Stimulated activated CD4-positive, alpha-beta T cell treated with anti-CD3 and anti-CD28 coated beads, TNF-alpha, amount 100 ng/mL, for 48 hours (primary cell): ENCODE data around the gene EGFR.

ENCODE experiments used
- DNase-seq, 3 donors: peaks; one replicate each; pipeline ENCODE4 v3.0.0-alpha.2; 2020; ENCODE audit warnings: low read depth in 3 of 3

EGFR gene

DNA sequence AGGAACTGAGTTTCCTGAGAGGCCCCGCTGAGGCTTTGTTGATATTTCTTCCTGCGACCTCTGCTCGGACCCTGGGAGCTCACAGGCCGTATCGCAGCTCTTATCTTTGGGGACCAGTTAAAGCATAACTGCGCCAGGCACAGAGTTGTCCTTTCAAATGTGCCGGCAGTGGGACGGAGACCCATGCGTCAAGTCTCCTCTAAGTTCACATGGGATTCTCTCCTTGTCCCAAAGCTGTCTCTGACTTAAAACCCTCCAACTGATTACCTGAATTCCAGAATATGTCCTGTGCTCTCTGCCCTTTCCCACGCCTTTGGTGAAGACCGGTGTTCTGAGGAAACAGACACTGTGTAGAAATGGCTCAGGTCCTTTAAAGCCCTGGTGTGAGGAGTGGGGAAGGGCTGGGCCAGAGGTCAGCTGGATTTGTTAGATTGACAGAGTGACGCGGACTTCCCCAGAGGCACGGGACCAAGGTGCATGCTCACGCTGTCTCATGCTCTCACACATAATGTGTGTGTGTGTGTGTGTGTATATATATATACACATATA lies 169.8 kb downstream of the EGFR start:
- DNase-seq: no peak

DNA sequence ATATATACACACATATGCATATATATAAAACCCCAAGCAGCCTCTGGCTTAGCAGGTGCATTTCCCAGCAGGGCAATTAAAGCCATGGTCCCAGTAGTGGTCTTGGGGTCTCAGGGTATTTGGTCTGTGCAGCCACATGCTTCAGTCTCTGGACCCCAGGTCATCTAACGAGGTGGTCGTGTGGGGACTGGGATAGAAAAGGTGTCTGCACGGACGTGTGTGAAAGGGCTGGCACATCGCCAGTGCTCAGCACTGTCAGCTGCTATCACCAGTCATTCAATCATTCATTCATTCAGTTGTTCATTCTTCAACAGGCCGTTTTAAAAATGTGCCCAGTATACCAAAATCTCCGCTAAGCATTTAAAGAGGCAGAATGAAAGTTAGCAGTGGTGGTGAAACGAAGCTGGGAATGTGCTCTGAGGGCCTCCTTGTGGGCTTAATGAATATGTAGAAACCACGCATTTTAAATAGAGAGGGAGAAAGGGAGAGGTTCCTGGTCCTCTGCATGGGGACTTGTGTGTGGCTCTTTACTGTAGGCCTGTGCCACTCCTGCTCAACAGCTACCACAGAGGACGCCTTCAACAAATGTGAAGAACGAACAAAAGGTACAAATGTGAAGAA lies 170.4 kb downstream of the EGFR start:
- no peak for DNase-seq

DNA sequence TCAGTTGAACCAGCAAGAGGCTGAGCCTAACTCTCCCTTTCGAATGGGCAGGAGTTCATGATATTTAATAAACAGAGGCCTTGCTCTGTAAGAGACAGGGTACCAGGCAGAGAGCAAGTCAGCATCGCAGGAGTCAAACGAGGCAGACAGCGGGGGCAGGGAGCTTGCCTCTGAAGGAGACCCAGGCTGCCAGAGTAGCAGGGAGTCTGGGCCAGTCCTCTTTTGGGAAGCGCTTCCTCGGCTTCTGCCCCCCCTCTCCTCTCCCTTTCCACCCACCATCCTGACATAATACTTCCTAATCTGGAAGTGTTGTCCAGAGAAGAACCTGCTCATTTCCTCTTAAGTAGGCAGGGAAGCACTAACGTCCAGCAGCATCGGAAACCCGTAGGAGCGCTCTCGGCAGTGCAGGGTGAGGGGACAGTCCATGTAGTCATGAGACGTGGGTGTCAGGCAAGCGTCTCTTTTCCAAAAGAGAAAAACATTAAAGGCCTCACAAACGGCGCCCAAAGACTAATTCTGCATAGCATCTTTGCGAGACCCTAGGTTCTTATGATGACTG lies 171.1 kb downstream of the EGFR start:
- DNase-seq: no peak

DNA sequence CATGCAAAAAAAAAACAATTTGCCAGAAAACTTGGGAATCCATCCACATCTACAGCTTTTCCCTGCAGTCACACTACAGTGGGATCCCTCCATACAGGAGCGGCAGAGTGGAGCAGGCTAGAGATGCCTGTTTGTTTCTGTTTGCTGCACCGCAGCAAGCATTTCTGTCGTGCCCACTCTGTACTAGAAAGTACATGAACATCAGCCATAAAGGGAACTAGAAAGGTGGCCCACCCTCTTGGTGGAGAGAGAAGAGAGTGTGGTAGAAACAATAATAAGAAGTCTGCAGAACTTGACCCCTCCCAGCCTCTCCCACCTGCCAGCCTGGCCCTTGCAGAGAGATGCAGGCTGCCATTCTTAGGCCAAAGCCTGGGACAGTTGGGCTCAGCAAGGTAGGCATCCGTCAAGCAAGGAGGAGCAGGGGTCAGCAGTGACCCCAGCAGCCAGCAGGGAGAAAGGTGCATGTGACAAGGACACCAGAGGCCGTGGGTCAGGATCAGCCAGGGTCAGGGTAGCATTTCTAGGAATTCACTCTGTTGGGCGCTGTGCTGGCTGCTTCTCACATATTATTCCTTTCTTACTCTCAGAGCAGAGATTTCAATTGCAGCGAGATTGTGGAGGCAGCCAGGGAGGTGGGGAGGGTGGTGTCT lies 171.8 kb downstream of the EGFR start:
- DNase-seq: no peak

DNA sequence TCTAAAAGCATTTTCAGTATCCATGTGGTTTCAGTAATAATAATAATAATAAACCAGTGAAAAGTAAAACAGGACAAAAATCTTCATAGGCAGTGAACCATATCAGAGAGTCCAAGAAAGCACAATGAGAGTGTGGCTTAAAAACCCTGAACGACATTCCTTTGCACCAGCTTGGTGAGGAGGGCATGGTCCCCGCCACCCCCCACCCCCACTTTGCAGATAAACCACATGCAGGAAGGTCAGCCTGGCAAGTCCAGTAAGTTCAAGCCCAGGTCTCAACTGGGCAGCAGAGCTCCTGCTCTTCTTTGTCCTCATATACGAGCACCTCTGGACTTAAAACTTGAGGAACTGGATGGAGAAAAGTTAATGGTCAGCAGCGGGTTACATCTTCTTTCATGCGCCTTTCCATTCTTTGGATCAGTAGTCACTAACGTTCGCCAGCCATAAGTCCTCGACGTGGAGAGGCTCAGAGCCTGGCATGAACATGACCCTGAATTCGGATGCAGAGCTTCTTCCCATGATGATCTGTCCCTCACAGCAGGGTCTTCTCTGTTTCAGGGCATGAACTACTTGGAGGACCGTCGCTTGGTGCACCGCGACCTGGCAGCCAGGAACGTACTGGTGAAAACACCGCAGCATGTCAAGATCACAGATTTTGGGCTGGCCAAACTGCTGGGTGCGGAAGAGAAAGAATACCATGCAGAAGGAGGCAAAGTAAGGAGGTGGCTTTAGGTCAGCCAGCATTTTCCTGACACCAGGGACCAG lies 172.5 kb downstream of the EGFR start:
- no peak for DNase-seq

DNA sequence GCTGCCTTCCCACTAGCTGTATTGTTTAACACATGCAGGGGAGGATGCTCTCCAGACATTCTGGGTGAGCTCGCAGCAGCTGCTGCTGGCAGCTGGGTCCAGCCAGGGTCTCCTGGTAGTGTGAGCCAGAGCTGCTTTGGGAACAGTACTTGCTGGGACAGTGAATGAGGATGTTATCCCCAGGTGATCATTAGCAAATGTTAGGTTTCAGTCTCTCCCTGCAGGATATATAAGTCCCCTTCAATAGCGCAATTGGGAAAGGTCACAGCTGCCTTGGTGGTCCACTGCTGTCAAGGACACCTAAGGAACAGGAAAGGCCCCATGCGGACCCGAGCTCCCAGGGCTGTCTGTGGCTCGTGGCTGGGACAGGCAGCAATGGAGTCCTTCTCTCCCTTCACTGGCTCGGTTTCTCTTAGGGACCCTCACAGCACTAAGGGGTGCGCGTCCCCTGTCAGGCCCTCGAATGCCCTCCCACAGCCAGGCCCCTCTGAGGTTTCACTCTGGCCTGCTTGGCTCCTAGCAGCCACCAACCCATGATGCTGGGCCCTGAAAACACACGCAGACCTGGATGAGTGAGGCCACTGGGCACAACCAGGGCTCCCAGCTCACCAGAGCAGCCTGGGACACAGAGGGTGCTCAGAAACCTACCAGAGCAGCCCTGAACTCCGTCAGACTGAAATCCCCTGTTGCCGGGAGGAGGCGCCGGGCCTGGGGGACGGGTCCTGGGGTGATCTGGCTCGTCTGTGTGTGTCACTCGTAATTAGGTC lies 173.3 kb downstream of the EGFR start:
- no peak for DNase-seq

DNA sequence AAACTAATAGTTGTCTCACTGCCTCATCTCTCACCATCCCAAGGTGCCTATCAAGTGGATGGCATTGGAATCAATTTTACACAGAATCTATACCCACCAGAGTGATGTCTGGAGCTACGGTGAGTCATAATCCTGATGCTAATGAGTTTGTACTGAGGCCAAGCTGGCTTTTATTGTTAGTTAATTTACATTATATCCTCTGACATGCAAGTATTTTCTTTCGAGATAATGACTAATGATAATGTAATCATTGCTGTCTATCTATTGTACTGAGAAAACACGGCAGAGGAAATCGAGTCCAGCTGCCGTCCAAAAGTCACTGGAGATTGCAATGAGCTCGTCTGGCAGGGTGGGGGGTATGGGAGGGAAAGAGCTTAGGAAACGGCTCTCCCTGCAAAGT lies 173.9 kb downstream of the EGFR start:
- no peak for DNase-seq

DNA sequence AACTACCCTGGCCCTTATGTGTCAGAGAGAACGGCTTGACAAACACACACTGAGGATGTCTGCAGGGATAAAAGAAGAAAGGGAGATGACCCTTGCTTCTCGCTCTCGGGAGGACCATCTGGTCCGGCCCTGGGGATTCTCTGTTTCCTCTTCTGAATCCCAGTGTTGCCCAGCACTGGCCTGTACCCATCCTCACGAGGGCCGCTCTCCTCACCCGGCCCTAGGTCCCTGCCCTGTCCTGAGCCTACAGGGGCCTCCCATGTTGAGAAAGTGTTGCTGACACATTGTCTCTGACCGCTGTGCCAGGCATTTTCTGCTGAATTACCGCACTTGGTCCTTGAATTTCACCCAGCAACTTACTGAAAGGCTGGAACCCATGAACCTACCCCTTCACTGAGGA lies 174.4 kb downstream of the EGFR start:
- no peak for DNase-seq

DNA sequence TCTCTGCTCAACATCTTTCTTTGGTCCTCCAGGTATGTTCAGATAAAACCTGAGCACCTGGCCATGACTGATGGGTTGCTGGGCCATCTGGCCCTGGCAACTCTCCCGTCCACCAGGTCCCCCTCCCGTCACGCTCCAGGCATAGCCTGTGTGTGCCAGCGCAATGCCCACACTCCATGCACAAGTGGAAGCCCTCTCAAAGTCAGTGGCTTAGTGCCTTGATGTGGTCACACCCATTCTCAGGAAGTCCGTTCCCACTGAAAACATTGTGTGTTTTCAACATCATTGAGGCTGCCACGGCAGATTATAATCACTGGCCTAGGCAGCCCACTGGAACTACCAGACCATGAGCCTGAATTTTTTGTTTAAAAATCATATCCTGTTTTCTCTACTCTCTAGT lies 175.7 kb downstream of the EGFR start:
- no peak for DNase-seq

DNA sequence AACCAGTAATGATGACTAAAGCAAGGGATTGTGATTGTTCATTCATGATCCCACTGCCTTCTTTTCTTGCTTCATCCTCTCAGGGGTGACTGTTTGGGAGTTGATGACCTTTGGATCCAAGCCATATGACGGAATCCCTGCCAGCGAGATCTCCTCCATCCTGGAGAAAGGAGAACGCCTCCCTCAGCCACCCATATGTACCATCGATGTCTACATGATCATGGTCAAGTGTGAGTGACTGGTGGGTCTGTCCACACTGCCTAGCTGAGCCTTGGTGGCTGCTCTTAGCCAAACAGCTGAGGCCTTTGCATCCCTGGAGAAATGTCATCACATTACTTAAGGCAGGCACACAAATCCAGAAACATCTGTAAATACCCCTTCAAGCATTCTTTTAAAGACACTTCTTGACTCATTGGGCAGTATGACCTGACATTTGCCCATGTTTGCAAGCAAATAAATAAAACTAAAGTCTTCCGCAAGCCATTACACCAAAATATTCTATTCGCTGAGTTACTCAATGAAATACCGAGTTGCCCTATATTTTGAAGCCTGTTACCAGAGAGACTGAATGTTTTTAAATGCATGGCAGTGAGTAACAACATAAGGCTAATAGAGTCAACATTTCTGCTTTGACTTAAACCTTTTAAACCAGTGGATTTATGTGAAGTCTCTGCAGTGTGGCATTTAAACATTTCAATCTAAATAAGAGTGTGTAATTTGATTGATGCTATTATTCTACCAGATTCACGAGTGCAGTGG lies 180.0 kb downstream of the EGFR start:
- DNase-seq: no peak

DNA sequence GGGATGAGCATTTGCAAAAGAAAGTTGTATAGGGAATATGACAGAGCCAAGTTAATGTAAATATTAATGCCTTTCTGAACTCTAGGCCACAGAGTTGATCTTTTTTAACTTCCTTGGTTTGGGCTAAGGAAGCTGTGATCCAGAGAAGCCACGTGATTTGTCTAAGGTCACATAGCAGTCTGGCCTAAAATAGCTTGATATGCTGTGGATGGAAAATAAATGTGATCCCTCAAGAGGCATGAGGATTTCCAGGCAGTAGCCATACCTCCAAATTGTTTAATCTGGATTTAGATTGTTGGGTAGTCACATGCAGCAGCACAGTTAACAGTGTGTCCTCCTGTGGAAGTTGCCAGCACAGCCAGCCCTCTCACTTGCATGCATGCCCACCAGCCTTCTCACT lies 180.6 kb downstream of the EGFR start:
- no peak for DNase-seq

DNA sequence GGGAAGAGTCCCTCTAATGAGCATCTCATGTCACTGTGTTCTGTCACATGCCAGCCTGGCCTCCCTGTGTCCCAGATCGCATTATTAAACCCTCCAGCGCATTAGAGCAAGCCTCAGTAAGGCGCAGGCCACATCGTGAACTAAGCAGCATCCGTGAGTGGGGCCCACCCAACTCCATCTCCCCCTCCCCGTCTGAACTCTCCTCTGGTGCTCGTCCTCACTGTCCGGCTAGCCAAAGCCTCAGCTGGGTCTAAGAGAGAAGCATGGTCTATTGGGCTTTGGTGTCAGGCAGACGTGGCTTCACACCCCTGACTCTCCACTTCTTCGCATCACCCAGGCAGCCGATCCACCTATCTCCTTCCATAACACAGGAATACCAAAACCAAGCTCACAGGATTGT lies 181.6 kb downstream of the EGFR start:
- DNase-seq: no peak

DNA sequence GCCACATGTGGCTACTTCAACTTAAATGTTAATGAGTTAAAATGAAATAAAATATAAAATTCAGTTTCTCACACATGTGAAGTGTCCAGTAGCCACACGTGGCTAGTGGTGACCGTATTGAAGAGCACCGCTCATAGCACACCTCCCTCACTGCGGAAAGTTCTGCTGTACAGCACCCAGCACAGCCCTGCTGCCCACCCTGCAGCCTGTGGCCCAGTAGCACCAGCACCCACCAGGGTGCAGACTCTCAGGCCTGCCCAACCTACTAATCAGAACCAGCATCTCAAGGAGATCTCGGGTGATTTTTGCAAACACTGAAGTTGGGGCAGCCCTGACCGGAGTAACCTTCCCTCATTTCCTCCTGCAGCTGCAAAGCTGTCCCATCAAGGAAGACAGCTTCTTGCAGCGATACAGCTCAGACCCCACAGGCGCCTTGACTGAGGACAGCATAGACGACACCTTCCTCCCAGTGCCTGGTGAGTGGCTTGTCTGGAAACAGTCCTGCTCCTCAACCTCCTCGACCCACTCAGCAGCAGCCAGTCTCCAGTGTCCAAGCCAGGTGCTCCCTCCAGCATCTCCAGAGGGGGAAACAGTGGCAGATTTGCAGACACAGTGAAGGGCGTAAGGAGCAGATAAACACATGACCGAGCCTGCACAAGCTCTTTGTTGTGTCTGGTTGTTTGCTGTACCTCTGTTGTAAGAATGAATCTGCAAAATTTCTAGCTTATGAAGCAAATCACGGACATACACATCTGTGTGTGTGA lies 183.5 kb downstream of the EGFR start:
- no peak for DNase-seq

DNA sequence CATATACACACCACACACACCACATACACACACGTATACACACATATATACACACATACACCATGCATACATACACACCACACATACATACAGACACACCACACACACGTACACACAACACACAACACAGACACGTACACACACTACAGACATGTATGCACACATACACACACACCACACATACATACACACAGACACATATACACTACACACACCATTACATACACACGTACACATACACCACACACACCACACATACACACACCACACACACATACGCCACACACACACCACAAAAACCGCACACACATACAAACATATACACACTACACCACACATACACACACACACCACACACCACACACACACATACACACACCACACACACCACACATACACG lies 184.5 kb downstream of the EGFR start:
- no peak for DNase-seq

DNA sequence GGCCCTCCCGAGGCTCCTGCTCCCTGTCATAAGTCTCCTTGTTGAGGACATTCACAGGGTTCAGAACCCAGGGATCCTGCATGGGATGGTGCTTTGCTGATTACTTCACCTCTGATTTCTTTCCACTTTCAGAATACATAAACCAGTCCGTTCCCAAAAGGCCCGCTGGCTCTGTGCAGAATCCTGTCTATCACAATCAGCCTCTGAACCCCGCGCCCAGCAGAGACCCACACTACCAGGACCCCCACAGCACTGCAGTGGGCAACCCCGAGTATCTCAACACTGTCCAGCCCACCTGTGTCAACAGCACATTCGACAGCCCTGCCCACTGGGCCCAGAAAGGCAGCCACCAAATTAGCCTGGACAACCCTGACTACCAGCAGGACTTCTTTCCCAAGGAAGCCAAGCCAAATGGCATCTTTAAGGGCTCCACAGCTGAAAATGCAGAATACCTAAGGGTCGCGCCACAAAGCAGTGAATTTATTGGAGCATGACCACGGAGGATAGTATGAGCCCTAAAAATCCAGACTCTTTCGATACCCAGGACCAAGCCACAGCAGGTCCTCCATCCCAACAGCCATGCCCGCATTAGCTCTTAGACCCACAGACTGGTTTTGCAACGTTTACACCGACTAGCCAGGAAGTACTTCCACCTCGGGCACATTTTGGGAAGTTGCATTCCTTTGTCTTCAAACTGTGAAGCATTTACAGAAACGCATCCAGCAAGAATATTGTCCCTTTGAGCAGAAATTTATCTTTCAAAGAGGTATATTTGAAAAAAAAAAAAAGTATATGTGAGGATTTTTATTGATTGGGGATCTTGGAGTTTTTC lies 186.5 kb downstream of the EGFR start:
- no peak for DNase-seq

DNA sequence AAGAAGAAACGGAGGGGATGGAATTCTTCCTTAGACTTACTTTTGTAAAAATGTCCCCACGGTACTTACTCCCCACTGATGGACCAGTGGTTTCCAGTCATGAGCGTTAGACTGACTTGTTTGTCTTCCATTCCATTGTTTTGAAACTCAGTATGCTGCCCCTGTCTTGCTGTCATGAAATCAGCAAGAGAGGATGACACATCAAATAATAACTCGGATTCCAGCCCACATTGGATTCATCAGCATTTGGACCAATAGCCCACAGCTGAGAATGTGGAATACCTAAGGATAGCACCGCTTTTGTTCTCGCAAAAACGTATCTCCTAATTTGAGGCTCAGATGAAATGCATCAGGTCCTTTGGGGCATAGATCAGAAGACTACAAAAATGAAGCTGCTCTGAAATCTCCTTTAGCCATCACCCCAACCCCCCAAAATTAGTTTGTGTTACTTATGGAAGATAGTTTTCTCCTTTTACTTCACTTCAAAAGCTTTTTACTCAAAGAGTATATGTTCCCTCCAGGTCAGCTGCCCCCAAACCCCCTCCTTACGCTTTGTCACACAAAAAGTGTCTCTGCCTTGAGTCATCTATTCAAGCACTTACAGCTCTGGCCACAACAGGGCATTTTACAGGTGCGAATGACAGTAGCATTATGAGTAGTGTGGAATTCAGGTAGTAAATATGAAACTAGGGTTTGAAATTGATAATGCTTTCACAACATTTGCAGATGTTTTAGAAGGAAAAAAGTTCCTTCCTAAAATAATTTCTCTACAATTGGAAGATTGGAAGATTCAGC lies 187.6 kb downstream of the EGFR start:
- DNase-seq: no peak

DNA sequence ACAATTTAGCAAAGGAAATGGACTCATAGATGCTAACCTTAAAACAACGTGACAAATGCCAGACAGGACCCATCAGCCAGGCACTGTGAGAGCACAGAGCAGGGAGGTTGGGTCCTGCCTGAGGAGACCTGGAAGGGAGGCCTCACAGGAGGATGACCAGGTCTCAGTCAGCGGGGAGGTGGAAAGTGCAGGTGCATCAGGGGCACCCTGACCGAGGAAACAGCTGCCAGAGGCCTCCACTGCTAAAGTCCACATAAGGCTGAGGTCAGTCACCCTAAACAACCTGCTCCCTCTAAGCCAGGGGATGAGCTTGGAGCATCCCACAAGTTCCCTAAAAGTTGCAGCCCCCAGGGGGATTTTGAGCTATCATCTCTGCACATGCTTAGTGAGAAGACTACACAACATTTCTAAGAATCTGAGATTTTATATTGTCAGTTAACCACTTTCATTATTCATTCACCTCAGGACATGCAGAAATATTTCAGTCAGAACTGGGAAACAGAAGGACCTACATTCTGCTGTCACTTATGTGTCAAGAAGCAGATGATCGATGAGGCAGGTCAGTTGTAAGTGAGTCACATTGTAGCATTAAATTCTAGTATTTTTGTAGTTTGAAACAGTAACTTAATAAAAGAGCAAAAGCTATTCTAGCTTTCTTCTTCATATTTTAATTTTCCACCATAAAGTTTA lies 188.8 kb downstream of the EGFR start:
- no peak for DNase-seq

DNA sequence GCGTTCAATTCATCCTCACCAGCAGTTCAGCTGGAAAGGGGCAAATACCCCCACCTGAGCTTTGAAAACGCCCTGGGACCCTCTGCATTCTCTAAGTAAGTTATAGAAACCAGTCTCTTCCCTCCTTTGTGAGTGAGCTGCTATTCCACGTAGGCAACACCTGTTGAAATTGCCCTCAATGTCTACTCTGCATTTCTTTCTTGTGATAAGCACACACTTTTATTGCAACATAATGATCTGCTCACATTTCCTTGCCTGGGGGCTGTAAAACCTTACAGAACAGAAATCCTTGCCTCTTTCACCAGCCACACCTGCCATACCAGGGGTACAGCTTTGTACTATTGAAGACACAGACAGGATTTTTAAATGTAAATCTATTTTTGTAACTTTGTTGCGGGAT lies 190.5 kb downstream of the EGFR start:
- no peak for DNase-seq
